Measurements from ENCODE around the gene CEP192. TPM values are rescaled to one million over a fixed set of nuclear protein-coding genes. Genes with fewer than 3 reads are reported as not detected.

The CEP192 gene
- polyA plus RNA-seq, 4 donors, result 32.0 to 52.1 (median 37.5) TPM

Other genes with a start within 250 kb of the CEP192 start
- 10 to 100 TPM; 39.9 to 64.0 (median 54.1) TPM for gene PTPN2, start 107.1 kb upstream of the CEP192 start, polyA plus RNA-seq (ENCODE audit: insufficient read length in 4 of 4)
- gene SEH1L, start 43.4 kb upstream of the CEP192 start, polyA plus RNA-seq (ENCODE audit: insufficient read length in 4 of 4), result 10 to 100 TPM; 24.7 to 46.6 (median 40.9) TPM
- gene LDLRAD4, start 227.4 kb downstream of the CEP192 start, polyA plus RNA-seq (ENCODE audit: insufficient read length in 4 of 4), result 10 to 100 TPM; 10.4 to 20.6 (median 11.6) TPM